Stimulated activated naive B cell treated with anti-CD40 and anti-IgM and Interleukin-4, amounts not matched to agents 10 μg/mL and 1 μg/mL and 100 μg/mL, for 72 hours (primary cell): ENCODE measurements around the gene TMEM179.

Experiments
- ATAC-seq, 2 donors: fragments of 150-1000 bp; cut with Tn5 transposase; replicated peaks; 2 replicates each; pipeline ENCODE4 v1.10.0; 2021; ENCODE audit warnings: moderate library complexity in 1 of 2
- DNase-seq: peaks from one replicate; pipeline ENCODE4 v3.0.0; 2021
- H3K27ac Mint-ChIP-seq: one replicate; pipeline ENCODE4 v1.8.0; 2022; ENCODE audit warnings: mild to moderate bottlenecking, mixed read lengths
- H3K27me3 Mint-ChIP-seq, 2 donors: one replicate each; pipeline ENCODE4 v1.8.0; 2022; ENCODE audit warnings: mixed read lengths in 2 of 2
- H3K36me3 Mint-ChIP-seq, 2 donors: one replicate each; pipeline ENCODE4 v1.8.0; 2022; ENCODE audit warnings: mixed read lengths in 2 of 2, mild to moderate bottlenecking in 1 of 2
- H3K4me1 Mint-ChIP-seq, 2 donors: one replicate each; pipeline ENCODE4 v1.8.0; 2022; ENCODE audit warnings: mixed read lengths in 2 of 2, mild to moderate bottlenecking in 1 of 2
- H3K4me3 Mint-ChIP-seq, 2 donors: one replicate each; pipeline ENCODE4 v1.8.0; 2022; ENCODE audit warnings: mild to moderate bottlenecking in 2 of 2, mixed read lengths in 2 of 2, moderate library complexity in 1 of 2
- H3K9me3 Mint-ChIP-seq, 2 donors: one replicate each; pipeline ENCODE4 v1.8.0; 2022; ENCODE audit warnings: mixed read lengths in 2 of 2, mild to moderate bottlenecking in 1 of 2

The TMEM179 gene

DNA sequence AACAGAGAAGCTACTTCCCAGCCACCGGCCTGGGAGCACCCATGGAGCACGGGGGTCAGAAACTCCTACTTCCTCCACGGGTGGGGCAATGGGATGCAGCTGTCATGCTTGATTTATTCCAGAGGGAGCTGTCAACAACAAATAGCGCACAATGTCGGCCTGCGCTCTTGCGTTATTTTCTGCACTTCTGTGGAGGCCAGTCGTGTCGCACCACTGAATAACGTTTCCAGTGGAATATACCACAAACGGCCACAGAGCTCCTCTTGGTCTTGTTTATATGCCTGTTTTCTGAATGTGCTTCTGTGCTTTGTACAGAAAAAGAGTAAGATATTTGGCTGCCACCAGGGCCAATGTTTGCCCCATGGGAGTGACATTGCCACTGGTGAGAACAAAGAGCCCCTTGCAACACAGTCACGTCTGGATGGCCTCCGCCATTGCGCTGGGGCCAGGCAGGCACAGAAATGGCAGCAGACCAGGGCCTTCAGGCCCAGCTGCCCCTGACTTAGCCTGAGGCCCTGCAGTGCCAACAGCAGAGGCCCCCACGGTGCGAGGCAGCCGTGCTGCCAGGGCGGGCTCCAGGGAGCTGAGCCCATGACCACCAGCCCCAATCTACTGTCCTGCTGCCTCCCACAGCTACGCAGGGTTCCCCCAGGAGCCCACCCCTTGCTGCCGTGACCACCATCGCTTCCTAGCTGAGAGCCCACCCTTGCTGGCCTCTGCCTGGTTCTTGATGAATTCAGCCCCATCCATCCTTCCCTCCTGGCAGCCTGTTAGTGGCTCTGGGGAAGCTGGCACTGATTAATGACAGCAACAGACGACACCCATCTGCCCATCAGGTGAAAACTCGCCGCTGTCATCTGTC, 28.9 kb upstream of the TMEM179 start:
- no peak for ATAC-seq
- no peak for DNase-seq
- H3K27ac Mint-ChIP-seq, result no peak overlapping the region

DNA sequence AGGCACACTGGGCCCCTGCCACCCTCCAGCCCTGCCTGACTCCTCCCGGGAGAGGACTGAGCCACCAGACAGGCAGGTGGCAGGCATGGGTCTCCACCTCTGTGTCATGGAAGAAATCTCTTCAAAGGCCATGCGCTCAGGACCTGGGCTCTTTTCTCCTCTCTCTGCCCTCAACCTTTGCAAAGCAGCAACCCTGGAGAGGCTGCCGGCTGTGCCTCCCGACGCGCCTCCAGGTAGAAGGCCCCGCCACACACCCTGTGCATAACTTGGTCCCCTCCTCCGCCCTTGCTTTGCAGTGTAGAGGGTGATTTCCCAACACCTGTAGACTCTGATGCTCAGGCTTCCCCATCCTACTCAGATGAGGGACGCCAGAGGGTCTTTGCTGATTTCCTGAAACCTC, 28.2 kb upstream of the TMEM179 start:
- Mint-ChIP-seq H3K4me1 (no peaks in the 10 kb centered on the region), H3K4me3 (no peak overlapping the region), H3K36me3 (peaks cover 3 to 11% of the 10 kb centered on the region in 2 donors), H3K9me3 (peaks cover 8 to 11% of the 10 kb centered on the region in 2 donors), H3K27ac (no peak overlapping the region), H3K27me3 (peaks cover 8 to 43% of the 10 kb centered on the region in 2 donors)
- ATAC-seq (no peak), DNase-seq (no peak)

More for the DNA sequence above, 28.9 kb upstream of the TMEM179 start:
- Mint-ChIP-seq H3K36me3 (peaks cover 0 to 8% of the 10 kb centered on the region in 2 donors), H3K4me3 (no peak overlapping the region), H3K9me3 (peaks cover 6% of the 10 kb centered on the region in 2 donors), H3K4me1 (no peaks in the 10 kb centered on the region), H3K27me3 (peaks cover 13 to 39% of the 10 kb centered on the region in 2 donors)

DNA sequence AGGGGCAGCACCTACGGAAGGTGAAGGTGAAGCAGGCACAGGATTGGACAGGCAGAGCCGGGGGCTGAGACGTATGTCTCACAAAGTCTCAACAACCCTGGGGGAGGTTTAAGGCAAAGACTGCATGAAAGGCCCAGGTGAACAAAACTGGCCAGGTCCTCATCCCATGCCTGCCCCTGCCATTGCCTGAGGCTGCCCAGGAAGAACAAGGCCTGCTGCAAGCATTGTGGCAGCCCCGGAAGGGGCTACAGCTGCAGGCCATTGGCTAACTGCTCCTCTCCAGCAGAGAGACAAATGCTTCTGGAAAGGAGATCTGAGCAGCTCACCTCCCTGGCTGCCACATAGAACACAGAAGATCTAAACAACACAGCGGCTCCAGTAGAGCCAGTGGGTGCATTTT, 20.4 kb upstream of the TMEM179 start:
- Mint-ChIP-seq H3K9me3 (peaks cover 13 to 30% of the 10 kb centered on the region in 2 donors), H3K4me3 (no peak overlapping the region), H3K27ac (no peak overlapping the region), H3K27me3 (peaks cover 27 to 36% of the 10 kb centered on the region in 2 donors), H3K4me1 (no peaks in the 10 kb centered on the region), H3K36me3 (peaks cover 3 to 22% of the 10 kb centered on the region in 2 donors)
- ATAC-seq (no peak), DNase-seq (no peak)

DNA sequence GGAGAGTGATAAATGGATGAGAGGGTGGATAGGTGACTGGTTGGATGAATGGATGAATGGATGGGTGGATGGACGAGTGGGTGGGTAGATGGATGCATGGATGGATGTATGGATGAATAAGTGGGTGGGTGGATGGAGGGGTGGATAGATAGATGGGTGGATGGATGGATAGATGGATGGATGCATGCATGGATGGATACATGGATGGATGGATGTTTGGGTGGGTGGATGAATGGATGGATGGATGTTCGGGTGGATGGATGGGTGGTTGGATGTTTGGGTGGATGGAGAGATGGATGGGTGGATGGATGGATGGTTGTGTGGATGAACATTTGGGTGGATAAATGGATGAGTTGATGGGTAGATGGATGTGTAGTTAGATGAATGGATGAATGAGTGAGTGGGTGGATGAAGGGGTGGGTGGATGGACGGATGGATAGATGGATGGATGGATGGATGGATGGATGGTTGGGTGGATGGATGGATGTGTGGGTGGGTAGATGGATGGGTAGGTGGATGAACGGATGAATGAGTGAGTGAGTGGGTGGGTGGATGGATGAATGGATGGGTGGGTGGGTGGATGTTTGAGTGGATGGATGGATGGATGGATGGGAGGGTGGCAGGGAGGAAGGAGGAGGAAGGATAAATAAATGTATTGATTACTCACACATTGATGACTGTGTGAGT, 9.7 kb upstream of the TMEM179 start:
- peaks cover 51 to 55% of the 10 kb centered on the region in 2 donors for H3K27me3 Mint-ChIP-seq
- peaks cover 6 to 9% of the 10 kb centered on the region in 2 donors for H3K9me3 Mint-ChIP-seq
- no peak overlapping the region for H3K27ac Mint-ChIP-seq
- DNase-seq (no peak), ATAC-seq (no peak)
- H3K36me3 Mint-ChIP-seq, result no peaks in the 10 kb centered on the region
- H3K4me1 Mint-ChIP-seq, result no peaks in the 10 kb centered on the region
- H3K4me3 Mint-ChIP-seq, result no peak overlapping the region

DNA sequence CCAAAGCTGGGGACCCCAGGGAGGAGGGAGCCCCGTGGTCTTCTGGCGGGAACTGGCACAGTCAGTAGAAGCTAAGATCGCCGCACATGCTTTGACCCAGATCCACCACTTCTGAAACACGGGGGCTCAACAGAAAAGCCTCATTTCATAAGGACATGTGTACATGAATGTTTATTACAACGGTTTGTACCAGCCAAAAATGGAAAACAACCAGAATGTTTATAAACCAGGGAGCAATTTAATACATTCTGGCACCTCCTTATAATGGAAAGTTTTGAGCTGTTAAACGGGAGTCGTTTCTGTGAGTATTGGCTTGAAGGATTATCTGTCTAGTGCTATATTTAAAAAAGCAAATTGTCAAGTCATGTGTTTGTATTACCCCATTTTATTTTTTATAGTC, 7.3 kb upstream of the TMEM179 start:
- Mint-ChIP-seq H3K9me3 (peaks cover 6 to 9% of the 10 kb centered on the region in 2 donors), H3K27ac (no peak overlapping the region), H3K4me1 (no peaks in the 10 kb centered on the region), H3K27me3 (peaks cover 56% of the 10 kb centered on the region in 2 donors), H3K36me3 (no peaks in the 10 kb centered on the region), H3K4me3 (no peak overlapping the region)
- DNase-seq (no peak), ATAC-seq (no peak)

DNA sequence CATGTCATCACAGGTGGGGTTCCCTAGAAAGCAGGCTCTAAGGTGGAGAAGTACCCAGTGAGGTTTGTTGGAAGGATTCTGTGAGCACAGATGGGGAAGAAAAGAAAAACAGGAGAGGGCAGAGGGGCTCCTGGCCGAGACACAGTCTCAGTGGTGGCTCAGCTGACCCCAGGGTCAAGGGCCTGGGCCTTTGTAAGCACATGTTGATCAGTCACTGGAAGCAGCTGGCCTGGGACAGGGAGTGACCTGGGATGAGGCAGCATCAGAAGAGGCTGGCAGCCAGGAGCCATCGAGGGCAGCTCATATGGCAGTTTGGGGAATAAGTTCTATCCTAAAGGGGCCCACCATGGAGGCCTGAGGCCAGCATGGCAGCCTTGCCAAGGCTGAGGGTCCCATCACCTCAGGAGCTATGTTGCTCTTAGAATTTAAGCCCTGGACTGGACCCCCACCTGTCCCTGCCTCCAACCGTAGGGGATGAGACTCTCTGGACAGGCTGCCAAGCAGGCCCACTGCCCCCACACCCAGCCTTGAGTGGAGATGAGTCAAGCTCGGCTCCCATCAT, 6.3 kb upstream of the TMEM179 start:
- no peaks in the 10 kb centered on the region for H3K4me1 Mint-ChIP-seq
- DNase-seq, result no peak
- peaks cover 56 to 61% of the 10 kb centered on the region in 2 donors for H3K27me3 Mint-ChIP-seq
- no peak overlapping the region for H3K4me3 Mint-ChIP-seq
- H3K36me3 Mint-ChIP-seq, result no peaks in the 10 kb centered on the region
- ATAC-seq, result no peak
- peaks cover 6 to 9% of the 10 kb centered on the region in 2 donors for H3K9me3 Mint-ChIP-seq
- no peak overlapping the region for H3K27ac Mint-ChIP-seq

DNA sequence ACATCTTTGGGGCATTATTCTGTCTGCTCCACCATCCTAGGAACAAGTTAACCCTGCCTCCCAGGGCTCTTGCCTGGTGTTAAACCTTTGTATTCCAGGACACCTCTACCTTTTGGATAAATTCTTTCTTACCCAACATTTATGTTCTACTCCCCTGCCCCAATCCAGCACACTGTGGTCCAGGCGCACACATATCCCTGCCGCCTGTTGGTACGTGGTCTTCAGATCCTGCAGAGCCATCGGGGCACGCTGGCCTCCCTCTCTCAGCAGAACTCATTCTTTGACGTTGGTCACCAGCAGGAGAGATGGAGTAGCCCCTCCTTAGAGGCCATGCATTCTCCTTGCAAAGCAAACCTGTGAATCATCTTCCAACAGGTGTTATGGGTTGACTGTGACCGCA, 5.1 kb upstream of the TMEM179 start:
- DNase-seq (no peak), ATAC-seq (no peak)
- Mint-ChIP-seq H3K9me3 (peaks cover 6 to 9% of the 10 kb centered on the region in 2 donors), H3K4me1 (no peaks in the 10 kb centered on the region), H3K36me3 (no peaks in the 10 kb centered on the region), H3K27ac (no peak overlapping the region), H3K27me3 (peaks cover 63 to 71% of the 10 kb centered on the region in 2 donors), H3K4me3 (no peak overlapping the region)

DNA sequence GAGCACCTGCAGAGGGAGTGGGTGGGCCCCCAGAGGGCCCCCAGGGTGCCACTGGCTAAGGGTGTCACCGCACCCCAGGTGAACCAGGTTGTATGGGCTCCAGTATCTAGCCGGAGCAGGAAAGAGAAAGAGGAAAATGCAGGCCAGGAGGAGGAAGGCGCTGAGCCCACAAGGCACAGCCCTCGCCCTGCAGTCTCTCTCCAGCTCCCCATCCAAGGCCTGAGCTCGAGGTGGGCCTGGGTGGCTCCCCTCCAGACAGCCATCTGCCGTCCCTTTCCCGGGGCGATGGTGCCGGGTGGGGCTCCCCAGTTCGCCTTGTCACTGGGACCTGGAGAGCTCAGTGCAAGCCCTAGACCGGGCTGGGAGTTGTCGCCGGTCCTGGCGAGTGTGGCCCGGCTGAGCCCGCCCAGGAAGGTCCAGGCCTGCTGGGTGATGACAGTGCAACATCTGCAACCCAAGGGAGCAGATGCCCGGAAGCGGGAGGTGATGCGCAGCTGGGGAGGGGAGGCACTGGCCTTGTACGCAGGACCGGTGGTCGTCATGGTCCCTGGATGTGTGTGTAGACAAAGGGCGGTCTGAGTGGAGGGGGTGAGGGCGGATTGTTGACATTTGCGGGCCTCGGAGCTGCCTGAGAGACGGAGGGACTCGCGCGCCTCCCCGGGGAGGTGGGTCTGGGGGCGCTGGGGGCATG, 716 bp downstream of the TMEM179 start:
- Mint-ChIP-seq H3K27ac (peak overlapping the region; percentile 62), H3K9me3 (no peaks in the 10 kb centered on the region), H3K4me1 (peaks cover 6 to 16% of the 10 kb centered on the region in 2 donors), H3K27me3 (peaks cover 82 to 96% of the 10 kb centered on the region in 2 donors), H3K4me3 (peak overlapping the region; percentile 34 to 37), H3K36me3 (no peaks in the 10 kb centered on the region)
- ATAC-seq, result no peak
- no peak for DNase-seq

DNA sequence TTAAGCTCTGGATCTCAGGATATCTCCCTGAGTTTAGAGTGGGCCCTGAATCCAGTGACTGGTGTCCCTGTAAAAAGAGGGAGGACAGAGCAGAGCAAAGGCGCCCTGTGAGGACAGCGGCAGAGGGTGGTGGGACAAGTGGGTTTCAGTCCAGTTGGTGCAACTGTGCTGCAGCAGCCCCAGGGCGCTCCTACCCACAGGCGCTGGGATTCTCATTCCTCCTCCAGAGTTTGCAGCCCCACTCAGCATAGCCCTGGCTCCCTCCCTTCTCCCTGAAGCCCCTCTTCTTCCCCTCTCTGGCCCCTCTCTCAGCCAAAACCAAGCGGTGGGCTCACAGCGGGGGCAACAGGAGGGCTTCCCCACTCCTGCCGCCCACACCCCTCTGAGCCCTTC, 1.6 kb downstream of the TMEM179 start:
- DNase-seq (no peak), ATAC-seq (no peak)
- no peaks in the 10 kb centered on the region for H3K36me3 Mint-ChIP-seq
- H3K27ac Mint-ChIP-seq, result no peak overlapping the region
- H3K9me3 Mint-ChIP-seq, result no peaks in the 10 kb centered on the region
- H3K4me1 Mint-ChIP-seq, result peaks cover 6 to 16% of the 10 kb centered on the region in 2 donors
- H3K4me3 Mint-ChIP-seq, result no peak overlapping the region
- peaks cover 73 to 93% of the 10 kb centered on the region in 2 donors for H3K27me3 Mint-ChIP-seq

DNA sequence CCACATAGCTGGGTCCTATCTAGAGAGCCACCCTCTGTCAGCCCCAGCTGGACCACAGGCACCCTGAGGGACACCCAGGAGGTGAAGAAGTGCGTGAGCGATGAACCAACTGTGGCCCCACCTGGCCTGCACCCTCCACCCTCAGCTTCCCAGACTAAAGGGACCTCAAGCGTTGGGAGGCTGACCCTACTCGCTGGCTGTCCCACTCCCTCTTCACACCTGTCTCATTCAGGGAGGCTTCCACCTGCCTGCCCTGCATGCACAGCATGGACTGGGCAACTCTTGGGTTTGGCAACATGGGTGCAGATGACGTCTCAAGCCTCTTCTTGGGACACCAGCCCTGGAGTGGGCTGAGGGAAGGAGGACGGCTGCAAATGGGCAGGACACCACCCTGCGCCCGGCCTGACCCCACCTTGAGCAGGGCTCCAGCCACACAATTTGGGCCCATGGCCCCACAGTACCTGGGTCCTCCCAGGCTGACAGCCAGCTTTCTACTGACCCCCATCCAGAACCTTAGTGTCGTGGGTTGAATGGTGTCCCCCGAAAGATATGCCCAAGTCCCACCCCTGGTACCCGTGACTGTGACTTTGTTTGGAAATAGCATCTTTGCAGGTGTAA, 2.1 kb downstream of the TMEM179 start:
- Mint-ChIP-seq H3K27ac (no peak overlapping the region), H3K4me1 (peaks cover 6 to 16% of the 10 kb centered on the region in 2 donors), H3K4me3 (no peak overlapping the region), H3K9me3 (no peaks in the 10 kb centered on the region), H3K27me3 (peaks cover 69 to 91% of the 10 kb centered on the region in 2 donors), H3K36me3 (no peaks in the 10 kb centered on the region)
- ATAC-seq, result no peak
- DNase-seq, result no peak

DNA sequence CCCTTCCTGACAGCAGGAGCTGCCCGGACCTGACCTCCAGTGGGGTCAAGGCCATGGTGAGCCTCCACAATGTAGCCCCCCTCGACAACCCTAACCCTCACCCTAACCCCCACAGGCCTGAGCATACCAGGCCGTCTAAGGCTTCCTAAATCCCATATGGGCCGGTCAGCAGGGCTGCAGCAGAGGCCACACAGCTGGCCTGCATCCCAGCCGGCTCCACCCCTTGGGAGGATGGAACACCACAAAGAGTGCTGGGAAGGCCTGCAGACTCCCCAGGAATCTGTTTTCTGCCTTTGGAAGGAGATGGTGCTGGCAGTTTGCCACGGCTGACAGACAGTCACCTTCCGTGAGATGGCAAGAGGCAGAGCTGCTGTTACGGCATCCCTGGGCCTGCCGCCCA, 2.8 kb downstream of the TMEM179 start:
- peaks cover 66 to 88% of the 10 kb centered on the region in 2 donors for H3K27me3 Mint-ChIP-seq

DNA sequence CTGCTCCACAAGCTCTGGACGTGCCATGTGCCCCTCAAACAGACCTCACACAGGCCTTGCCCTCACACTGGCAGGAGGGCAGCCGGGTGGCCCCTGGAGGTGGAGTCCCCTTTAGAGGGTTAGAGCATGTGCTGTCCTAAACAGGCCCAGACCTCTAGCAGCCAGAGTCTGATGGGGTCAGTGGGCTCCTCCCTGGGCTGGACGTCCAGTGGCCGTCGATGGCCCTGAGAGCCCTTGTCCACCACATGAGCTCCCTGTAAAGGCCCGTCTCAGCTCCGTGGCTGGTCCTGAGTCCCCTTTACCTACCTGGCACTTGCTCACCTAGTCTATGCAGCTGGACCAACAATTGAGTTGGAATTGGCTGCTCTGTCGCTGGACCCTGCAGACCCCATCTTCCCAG, 3.8 kb downstream of the TMEM179 start:
- Mint-ChIP-seq H3K27me3 (peaks cover 67 to 83% of the 10 kb centered on the region in 2 donors), H3K36me3 (no peaks in the 10 kb centered on the region), H3K9me3 (no peaks in the 10 kb centered on the region), H3K4me3 (no peak overlapping the region), H3K27ac (no peak overlapping the region), H3K4me1 (peaks cover 6 to 16% of the 10 kb centered on the region in 2 donors)
- ATAC-seq, result no peak
- DNase-seq, result no peak

More for the DNA sequence above, 2.8 kb downstream of the TMEM179 start:
- H3K36me3 Mint-ChIP-seq, result no peaks in the 10 kb centered on the region
- H3K9me3 Mint-ChIP-seq, result no peaks in the 10 kb centered on the region
- no peak overlapping the region for H3K27ac Mint-ChIP-seq
- DNase-seq, result no peak
- no peak for ATAC-seq
- peaks cover 6 to 16% of the 10 kb centered on the region in 2 donors for H3K4me1 Mint-ChIP-seq
- no peak overlapping the region for H3K4me3 Mint-ChIP-seq

DNA sequence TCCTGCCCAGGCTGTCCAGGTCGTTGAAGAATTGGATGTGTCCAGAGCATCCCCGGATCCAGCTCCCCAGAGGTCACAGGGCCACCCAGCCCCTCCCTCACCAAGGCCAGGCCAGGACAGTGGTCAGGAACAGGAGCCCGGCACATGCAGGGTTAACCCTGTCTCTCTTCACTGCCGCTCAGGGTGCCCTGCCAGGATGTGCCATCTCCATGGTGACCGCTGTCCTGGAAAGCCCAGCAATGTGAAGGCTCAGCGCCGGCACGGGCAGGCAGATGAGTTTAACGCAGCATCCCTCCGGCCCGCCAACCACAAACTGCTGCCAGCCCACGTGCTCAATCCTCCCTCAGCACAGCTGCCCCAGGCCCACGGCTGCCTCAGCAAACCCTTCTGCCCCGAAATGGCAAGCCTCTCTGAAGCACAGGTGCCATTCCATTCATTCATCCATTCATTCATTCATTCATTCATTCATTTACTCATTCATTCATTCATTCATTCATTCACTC, 4.4 kb downstream of the TMEM179 start:
- Mint-ChIP-seq H3K4me3 (no peak overlapping the region), H3K27ac (no peak overlapping the region), H3K4me1 (peaks cover 6 to 16% of the 10 kb centered on the region in 2 donors), H3K27me3 (peaks cover 62 to 79% of the 10 kb centered on the region in 2 donors), H3K9me3 (no peaks in the 10 kb centered on the region), H3K36me3 (no peaks in the 10 kb centered on the region)
- DNase-seq (no peak), ATAC-seq (no peak)
